ENCODE data around the gene LRRC74B.
A peak's percentile ranks its signal among the peaks of the same experiment; 100 is the strongest.

LRRC74B gene

DNA sequence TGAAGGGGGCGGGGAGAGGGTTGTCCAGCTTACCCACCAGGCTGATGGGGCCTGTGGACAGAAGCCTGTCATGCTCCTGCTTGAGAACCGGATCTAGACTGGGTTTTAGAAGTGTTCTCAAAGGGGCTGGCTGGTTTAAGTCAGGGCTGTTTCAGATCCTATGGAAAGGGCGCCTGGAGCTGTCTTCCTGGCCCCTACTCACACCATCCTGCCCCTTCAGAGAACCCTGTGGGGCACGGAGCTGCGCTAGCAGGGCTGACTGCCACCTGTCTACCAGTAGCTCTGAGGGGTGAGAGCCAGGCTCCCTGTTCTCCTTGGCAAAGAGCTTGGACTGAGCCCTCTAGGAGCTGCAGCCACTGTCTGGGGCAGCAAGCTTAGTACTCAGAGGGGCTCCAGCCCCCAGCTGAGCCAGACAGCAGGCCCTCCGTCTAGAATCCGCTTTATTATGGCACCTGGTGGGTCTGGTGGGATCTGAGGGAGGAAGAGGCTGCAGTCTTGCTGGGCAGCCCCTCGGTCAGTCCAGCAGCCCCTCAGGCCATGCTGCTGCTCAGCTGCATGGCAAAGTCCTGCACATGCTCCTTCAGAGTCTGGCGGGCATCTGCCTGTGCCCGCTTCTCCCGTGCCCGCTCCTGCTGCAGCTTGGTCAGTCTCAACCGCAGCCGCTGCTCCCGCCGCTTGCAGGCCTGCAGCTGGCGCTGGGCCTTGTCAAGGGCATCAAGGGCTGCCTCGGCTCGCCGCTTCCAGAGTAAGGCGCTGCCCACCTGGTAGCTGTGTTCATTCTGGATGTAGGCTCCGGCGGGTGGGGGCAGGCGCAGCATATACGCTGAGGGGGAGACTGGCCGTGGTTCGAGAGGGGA lies 46.2 kb upstream of the LRRC74B start:
- H3K27me3 ChIP-seq (ENCODE audit: insufficient read depth, low read length, poor library complexity, severe bottlenecking) = no peaks in the 10 kb centered on the region
- no peaks in the 10 kb centered on the region for H3K9me3 ChIP-seq (ENCODE audit: insufficient read depth, low read depth, low read length)
- peaks cover 19% of the 10 kb centered on the region for H3K4me1 ChIP-seq (ENCODE audit: insufficient read depth, low read length, poor library complexity, severe bottlenecking)
- H4K20me1 ChIP-seq (ENCODE audit: insufficient read depth, low read length, poor library complexity, severe bottlenecking) = peaks cover 18% of the 10 kb centered on the region
- TF ChIP-seq CTCF (conservative IDR thresholded peaks at IDR 0.05; ENCODE audit: low read length) (no peak), EZH2phosphoT487 (IDR thresholded peaks at IDR 0.05; ENCODE audit: borderline replicate concordance) (no peak)
- H3K4me2 ChIP-seq (ENCODE audit: low read depth, low read length, poor library complexity, severe bottlenecking) = peak overlapping the region; percentile 86
- H3K36me3 ChIP-seq (ENCODE audit: insufficient read depth, low read length) = no peaks in the 10 kb centered on the region; the same call in 1 of the 2 replicates
- H3K9me2 ChIP-seq (replicated peaks; ENCODE audit: low read depth, low read length) = no peaks in the 10 kb centered on the region
- H3K9ac ChIP-seq (ENCODE audit: low read depth, low read length, poor library complexity, severe bottlenecking) = peak overlapping the region; percentile 97
- no peak overlapping the region for H2AFZ ChIP-seq (ENCODE audit: low read length)
- peaks cover 3% of the 10 kb centered on the region for H3F3A ChIP-seq (ENCODE audit: low read depth)
- H3K4me3 ChIP-seq (ENCODE audit: low read length, poor library complexity, severe bottlenecking) = peak overlapping the region; percentile 95
- H3K79me2 ChIP-seq (ENCODE audit: insufficient read depth, low read length) = peaks cover 34% of the 10 kb centered on the region

DNA sequence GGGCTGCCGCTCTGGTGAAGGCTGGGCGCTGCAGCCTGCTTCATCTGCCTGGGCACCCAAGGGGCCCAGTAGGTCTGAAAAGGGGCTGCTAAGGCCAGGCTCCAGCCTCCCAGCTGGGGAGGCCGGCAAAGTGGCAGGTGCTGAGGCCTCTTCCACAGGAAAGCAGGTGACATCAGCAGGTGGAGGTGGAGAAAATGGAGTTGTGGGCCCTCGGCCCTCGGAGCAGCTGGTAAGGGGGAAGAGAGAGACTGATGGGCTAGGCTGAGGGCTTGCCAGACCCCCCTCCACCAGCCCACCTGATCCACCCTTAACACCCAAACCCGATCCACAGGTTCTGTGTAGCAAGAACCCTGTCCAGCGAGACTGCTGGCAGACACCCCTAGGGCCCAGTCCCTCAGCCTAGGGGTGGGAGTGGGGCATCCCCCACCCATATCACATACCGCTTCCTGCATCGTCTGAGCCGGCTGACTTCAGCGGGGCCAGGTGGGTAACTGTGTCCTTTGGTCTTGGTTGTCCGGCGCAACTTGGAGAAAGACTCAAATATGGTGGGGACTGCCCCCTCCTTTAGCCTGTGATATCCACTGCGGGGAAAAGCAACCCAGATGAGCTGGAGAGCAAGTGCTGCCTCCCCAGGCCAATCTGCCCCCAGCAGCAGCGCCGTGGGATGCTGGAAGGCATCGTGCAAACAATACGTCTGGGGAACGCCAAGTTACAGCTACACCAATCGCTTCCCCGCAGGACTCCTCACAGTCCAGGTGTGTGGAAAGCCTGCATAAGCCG lies 45.3 kb upstream of the LRRC74B start:
- Histone ChIP-seq H3K4me2 (ENCODE audit: low read depth, low read length, poor library complexity, severe bottlenecking) (peak overlapping the region; percentile 86), H3K27me3 (ENCODE audit: insufficient read depth, low read length, poor library complexity, severe bottlenecking) (no peaks in the 10 kb centered on the region), H3K79me2 (ENCODE audit: insufficient read depth, low read length) (peaks cover 34% of the 10 kb centered on the region), H2AFZ (ENCODE audit: low read length) (no peak overlapping the region), H3K9me3 (ENCODE audit: insufficient read depth, low read depth, low read length) (no peaks in the 10 kb centered on the region), H3K9me2 (replicated peaks; ENCODE audit: low read depth, low read length) (no peaks in the 10 kb centered on the region), H3K4me1 (ENCODE audit: insufficient read depth, low read length, poor library complexity, severe bottlenecking) (peaks cover 19% of the 10 kb centered on the region), H4K20me1 (ENCODE audit: insufficient read depth, low read length, poor library complexity, severe bottlenecking) (peaks cover 18% of the 10 kb centered on the region), H3K4me3 (ENCODE audit: low read length, poor library complexity, severe bottlenecking) (peak overlapping the region; percentile 95), H3F3A (ENCODE audit: low read depth) (peaks cover 3% of the 10 kb centered on the region), H3K36me3 (ENCODE audit: insufficient read depth, low read length) (no peaks in the 10 kb centered on the region; the same call in 1 of the 2 replicates), H3K9ac (ENCODE audit: low read depth, low read length, poor library complexity, severe bottlenecking) (peak overlapping the region; percentile 97)
- TF ChIP-seq EZH2phosphoT487 (IDR thresholded peaks at IDR 0.05; ENCODE audit: borderline replicate concordance) (no peak), CTCF (conservative IDR thresholded peaks at IDR 0.05; ENCODE audit: low read length) (no peak)

GRCh38 chr22:21000987-21001600 lies 44.7 kb upstream of the LRRC74B start:
- peaks cover 19% of the 10 kb centered on the region for H3K4me1 ChIP-seq (ENCODE audit: insufficient read depth, low read length, poor library complexity, severe bottlenecking)
- peak overlapping the region; percentile 86 for H3K4me2 ChIP-seq (ENCODE audit: low read depth, low read length, poor library complexity, severe bottlenecking)
- H3K27me3 ChIP-seq (ENCODE audit: insufficient read depth, low read length, poor library complexity, severe bottlenecking) = no peaks in the 10 kb centered on the region
- H4K20me1 ChIP-seq (ENCODE audit: insufficient read depth, low read length, poor library complexity, severe bottlenecking) = peaks cover 18% of the 10 kb centered on the region
- no peaks in the 10 kb centered on the region; the same call in 1 of the 2 replicates for H3K36me3 ChIP-seq (ENCODE audit: insufficient read depth, low read length)
- H2AFZ ChIP-seq (ENCODE audit: low read length) = peak overlapping the region; percentile 99
- peaks cover 3% of the 10 kb centered on the region for H3F3A ChIP-seq (ENCODE audit: low read depth)
- TF ChIP-seq EZH2phosphoT487 (IDR thresholded peaks at IDR 0.05; ENCODE audit: borderline replicate concordance) (no peak), CTCF (conservative IDR thresholded peaks at IDR 0.05; ENCODE audit: low read length) (no peak)
- H3K9me3 ChIP-seq (ENCODE audit: insufficient read depth, low read depth, low read length) = no peaks in the 10 kb centered on the region
- H3K9ac ChIP-seq (ENCODE audit: low read depth, low read length, poor library complexity, severe bottlenecking) = peak overlapping the region; percentile 97
- peak overlapping the region; percentile 95 for H3K4me3 ChIP-seq (ENCODE audit: low read length, poor library complexity, severe bottlenecking)
- peaks cover 34% of the 10 kb centered on the region for H3K79me2 ChIP-seq (ENCODE audit: insufficient read depth, low read length)
- no peaks in the 10 kb centered on the region for H3K9me2 ChIP-seq (replicated peaks; ENCODE audit: low read depth, low read length)
